HS-27A (cell line): ENCODE data around the gene KAZN.

Experiments used
- DNase-seq: peaks from one replicate; pipeline ENCODE4 v3.0.0-alpha.2; 2012; ENCODE audit warnings: low read depth, missing footprints

Gene KAZN

GRCh38 chr1:14794136-14794768 lies 195.8 kb downstream of the KAZN start:
- no peak for DNase-seq

- DNase-seq: no peak
Measured at GRCh38 chr1:14794906-14795305, 196.4 kb downstream of the KAZN start.

GRCh38 chr1:14795589-14795988 lies 197.1 kb downstream of the KAZN start:
- no peak for DNase-seq

- DNase-seq: no peak
Measured at GRCh38 chr1:14800014-14800413, 201.5 kb downstream of the KAZN start.

- no peak for DNase-seq
Measured at GRCh38 chr1:14800500-14801076, 202.1 kb downstream of the KAZN start.

GRCh38 chr1:14803002-14803789 lies 204.7 kb downstream of the KAZN start:
- no peak for DNase-seq

- no peak for DNase-seq
Measured at GRCh38 chr1:14804626-14805025, 206.1 kb downstream of the KAZN start.

- no peak for DNase-seq
Measured at GRCh38 chr1:14806772-14807171, 208.3 kb downstream of the KAZN start.

GRCh38 chr1:14808768-14809167 lies 210.3 kb downstream of the KAZN start:
- DNase-seq: no peak

- no peak for DNase-seq
Measured at GRCh38 chr1:14809191-14809981, 210.9 kb downstream of the KAZN start.

GRCh38 chr1:14810595-14811361 lies 212.3 kb downstream of the KAZN start:
- DNase-seq: no peak

GRCh38 chr1:14811573-14811972 lies 213.1 kb downstream of the KAZN start:
- DNase-seq: no peak

- DNase-seq: no peak
Measured at GRCh38 chr1:14812189-14812588, 213.7 kb downstream of the KAZN start.

- no peak for DNase-seq
Measured at GRCh38 chr1:14815175-14815877, 216.8 kb downstream of the KAZN start.

- DNase-seq: no peak
Measured at GRCh38 chr1:14817223-14818170, 219.0 kb downstream of the KAZN start.

- no peak for DNase-seq
Measured at GRCh38 chr1:14820295-14821085, 222.0 kb downstream of the KAZN start.

GRCh38 chr1:14822493-14822892 lies 224.0 kb downstream of the KAZN start:
- no peak for DNase-seq

- no peak for DNase-seq
Measured at GRCh38 chr1:14822996-14823395, 224.5 kb downstream of the KAZN start.

- DNase-seq: no peak
Measured at GRCh38 chr1:14824314-14824915, 225.9 kb downstream of the KAZN start.
